OCI-LY7 (cell line): ENCODE measurements around the gene PRKCA.

Experiments
- CTCF ChIP-seq: fragments of 200-600 bp; sonication (generic); conservative IDR thresholded peaks from 2 replicates; pipeline ENCODE4 v1.5.1; 2014; ENCODE audit warnings: mild to moderate bottlenecking, antibody characterized with exemption, low read length, moderate library complexity, mixed read lengths
- EZH2phosphoT487 ChIP-seq: fragments of 200-600 bp; sonication (generic); IDR thresholded peaks from 2 replicates; pipeline ENCODE4 v1.6.1; 2018; ENCODE audit warnings: low read depth, borderline replicate concordance, mild to moderate bottlenecking, mixed run types, antibody characterized with exemption, low read length, moderate library complexity, mixed read lengths

GRCh38 chr17:66283296-66283934, 19.0 kb upstream of the PRKCA start:
- TF ChIP-seq CTCF (no peak), EZH2phosphoT487 (no peak)
